HG03378 (cell line): ENCODE measurements around the gene ACOXL.

Experiments
- ATAC-seq: cut with Tn5 transposase; IDR thresholded peaks from one replicate; pipeline ENCODE4 v1.9.1; 2021; ENCODE audit warnings: mild to moderate bottlenecking, moderate library complexity; ENCODE audit not compliant: unreplicated experiment

Gene ACOXL

GRCh38 chr2:111094691-111095090, 362.3 kb downstream of the ACOXL start:
- ATAC-seq, result no peak

DNA sequence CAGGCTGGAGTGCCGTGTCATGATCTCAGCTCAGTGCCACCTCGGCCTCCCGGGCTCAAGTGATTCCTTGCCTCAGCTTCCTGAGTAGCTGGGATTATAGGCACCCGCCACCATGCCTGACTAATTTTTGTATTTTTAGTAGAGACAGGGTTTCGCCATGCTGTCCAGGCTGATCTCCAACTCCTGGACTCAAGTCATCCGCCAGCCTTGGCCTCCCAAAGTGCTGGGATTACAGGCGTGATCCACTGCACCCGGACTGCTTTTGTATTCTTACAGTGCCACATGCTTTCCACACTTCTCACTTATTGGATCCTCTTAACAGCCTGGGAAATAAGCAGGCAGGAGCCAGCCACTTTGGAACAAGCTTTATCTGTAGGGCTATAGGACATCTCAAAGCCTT, 363.1 kb downstream of the ACOXL start:
- ATAC-seq, result no peak

GRCh38 chr2:111099402-111099801, 367.0 kb downstream of the ACOXL start:
- ATAC-seq, result no peak

DNA sequence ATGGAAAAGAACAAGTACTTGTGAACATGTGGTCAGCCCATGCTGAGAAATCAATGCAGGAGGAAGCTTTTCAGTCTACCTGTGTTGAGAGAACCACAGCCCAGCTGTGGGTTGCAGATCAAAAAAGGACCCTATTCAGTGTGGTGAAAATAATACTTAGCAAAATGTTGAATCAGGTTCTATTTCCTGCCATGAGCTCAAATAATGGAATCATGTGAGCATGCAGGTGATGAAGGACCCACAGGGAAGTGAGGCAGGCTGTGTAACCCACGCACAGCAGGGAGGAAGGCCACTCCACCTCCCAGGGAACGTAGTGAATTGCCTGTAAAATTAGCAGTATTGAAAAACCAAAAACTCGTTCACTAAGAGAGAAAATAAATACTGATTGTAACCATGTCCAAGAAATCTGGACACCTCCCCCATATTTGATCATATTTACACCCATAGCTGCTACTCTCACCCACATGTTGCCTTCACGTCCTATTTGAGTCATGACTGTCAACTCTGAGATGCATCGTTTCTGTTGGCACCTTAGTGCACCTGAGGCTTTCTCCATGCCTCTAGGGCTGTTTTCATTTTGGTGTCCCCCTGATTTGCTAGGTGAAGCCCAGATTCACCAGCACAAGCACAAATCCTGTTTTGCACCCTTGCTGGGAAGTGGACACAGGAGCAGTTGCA, 367.9 kb downstream of the ACOXL start:
- peak; percentile 25 for ATAC-seq

DNA sequence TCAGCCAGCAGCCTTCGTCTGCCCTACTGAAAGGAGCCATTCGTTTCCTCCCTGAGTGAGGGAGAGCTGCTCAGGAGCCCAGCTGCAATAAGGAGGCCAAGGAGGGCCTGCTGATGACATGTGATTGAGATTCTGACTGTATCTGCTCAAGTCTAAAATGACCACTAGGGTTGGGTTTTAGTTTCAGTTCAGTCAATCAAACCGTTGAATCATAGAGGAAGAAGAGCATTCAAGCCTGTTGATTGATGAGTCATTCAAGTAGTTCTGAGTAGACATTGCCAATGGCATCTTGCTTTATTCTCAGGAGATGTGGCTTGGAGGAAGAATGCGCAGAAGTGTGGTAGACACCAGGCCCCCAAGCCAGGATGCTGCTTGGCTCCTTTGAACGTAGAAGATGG, 368.4 kb downstream of the ACOXL start:
- ATAC-seq, result peak; percentile 88

- no peak for ATAC-seq
These were observed 369.2 kb downstream of the ACOXL start for GRCh38 chr2:111101592-111101991.

DNA sequence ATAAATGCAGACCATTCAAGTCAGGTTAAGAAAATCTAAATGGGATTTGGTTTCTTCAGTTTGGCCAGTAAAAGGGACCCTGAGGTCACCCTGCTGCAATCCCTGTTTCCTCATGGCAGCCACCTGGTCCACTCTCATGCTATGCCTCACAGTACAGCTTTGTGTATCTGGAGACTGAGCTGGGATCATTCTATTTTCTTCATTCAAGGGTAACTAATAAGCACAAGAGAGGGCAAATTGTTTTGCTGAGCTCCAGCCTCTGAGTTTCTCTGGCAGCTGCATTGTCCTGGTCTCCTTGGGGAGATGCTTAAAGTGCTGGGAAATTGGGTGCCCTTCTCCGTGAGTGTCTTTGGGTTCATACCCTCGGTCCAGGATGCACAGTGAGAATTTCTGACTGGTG, 369.8 kb downstream of the ACOXL start:
- no peak for ATAC-seq

DNA sequence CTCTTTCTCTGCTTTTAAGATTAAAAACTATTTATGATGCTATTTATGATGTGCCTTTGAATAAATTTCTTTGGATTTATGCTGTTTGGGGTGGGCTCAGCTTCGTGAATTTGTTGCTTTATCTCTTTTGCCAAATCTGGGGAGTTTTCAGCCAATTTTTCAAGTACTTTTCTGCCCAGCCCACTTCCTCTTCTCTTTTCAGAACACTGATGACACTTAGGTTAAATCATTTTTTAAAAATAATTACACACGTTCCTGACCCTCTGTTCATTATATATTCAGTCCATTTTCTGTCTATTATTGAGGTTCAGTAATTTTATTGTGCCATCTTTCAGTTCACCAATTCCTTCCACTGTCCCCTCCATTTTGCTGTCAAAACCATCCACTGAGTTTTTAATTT, 373.6 kb downstream of the ACOXL start:
- no peak for ATAC-seq

DNA sequence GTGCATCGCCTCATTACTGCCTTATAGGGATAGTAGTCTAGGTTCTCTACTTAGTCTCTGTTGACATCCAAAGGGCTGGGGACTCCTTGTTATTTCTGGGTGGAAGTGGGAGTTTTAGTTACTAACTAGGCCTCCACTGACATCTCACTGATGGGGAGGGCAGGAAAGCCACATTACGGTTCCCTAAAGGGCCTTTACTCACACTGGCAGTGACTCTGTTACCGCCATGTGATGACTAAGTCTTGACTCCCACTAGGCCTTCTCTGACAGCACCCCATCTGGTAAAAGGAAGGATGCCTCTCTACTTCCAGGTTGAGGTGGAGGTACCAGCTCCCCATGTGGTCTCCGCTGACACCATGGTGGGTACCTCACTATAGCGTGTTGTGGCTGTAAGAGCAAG, 374.3 kb downstream of the ACOXL start:
- no peak for ATAC-seq

DNA sequence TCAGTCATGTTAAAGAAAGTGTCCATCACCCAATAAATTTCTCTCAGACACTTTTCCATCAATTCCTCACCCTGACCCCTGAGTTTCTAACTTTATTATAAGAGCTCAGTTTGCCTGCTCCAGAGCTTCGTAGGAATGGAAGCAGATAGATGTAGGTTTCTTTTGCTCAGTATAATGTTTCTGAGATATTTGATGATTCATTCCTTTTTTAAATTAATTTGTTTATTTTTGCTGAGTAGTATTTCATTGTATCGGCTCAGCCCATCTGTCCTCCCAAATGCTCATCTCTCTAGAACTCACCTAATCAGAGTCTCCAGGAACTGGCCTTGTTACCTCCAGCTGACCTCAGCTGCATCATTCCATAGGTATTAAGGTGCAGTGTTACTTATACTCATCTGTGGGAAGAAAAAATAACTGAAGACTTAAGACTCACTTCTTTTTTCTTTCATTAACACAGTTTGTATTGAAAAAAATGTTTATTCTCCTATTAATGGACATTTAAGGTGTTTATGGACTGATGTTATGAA, 376.4 kb downstream of the ACOXL start:
- no peak for ATAC-seq

DNA sequence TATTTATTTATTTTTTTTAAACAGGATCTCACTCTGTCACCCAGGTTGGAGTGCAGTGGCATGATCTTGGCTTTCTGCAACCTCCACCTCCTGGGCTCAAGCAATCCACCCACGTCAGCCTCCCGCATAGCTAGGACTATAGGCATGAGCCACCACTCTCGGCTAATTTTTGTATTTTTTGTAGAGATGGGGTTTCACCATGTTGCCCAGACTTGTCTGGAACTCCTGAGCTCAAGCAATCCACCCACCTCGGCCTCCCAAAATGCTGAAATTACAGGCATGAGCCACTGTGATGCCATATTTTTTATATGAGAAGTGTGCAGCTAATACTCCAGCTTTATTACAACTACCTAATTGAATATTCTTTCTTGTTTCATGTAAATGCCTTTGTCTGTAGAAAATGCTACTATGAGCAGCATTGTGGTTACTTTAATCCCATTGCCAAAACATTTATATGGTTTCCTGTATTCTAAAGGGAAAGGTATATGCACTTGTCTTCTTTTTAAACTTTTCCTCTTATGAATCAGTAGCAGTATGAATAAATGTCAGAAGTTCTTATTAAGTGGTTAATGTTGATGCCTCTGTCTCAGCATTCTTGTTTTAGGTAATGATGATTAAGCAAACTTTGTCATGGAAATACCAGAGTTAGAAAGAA, 378.9 kb downstream of the ACOXL start:
- ATAC-seq, result no peak

GRCh38 chr2:111113838-111114237, 381.5 kb downstream of the ACOXL start:
- ATAC-seq, result no peak

- peak; percentile 46 for ATAC-seq
These were observed 383.8 kb downstream of the ACOXL start for GRCh38 chr2:111116011-111116746.

GRCh38 chr2:111116843-111117597, 384.6 kb downstream of the ACOXL start:
- ATAC-seq, result no peak

- ATAC-seq, result no peak
These were observed 385.5 kb downstream of the ACOXL start for GRCh38 chr2:111117598-111118480.

GRCh38 chr2:111118481-111118980, 386.2 kb downstream of the ACOXL start:
- ATAC-seq, result no peak

DNA sequence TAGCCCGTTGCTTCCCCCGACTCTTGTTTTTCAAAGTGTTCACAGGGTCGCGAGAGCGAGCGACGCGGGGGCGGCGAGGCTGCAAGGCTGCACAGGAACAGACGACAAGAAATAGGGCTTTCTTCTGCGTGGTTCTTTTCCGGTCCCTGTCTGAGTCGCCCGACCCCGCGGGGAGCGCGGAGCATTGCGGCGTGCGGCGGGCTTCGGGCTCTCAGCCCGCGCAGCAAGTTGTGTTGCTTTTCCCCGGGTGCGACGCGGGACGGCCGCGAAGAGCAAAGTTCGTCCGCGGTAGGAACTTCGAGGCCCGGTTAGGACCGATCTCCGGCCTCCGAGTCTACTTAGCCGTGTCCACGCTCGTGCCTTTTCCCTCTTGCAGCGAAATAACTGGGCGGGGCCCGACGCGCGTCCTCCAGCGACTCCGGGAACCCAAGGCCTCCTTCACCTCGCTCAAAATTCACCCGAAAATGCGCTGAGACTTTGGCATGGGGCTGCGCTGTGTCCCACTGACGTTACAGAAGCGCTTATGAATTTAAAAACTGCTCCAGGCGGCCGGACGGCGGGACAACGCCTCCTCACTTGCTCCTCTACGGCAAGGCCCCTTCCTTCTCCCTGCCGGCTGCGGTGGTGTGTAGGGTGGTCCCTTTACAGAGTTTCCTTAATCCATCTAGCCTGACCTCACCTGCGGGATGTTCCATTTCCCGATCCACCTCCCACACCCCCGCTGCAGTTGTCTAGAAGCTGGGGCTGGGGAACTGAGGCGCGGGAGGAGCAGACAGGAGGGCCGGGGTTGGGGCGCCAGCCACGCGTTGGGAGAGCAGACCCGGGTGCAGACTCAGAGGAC, 386.8 kb downstream of the ACOXL start:
- no peak for ATAC-seq

GRCh38 chr2:111119822-111120252, 387.5 kb downstream of the ACOXL start:
- ATAC-seq, result no peak
